ENCODE data around the gene PTF1A. TPM values are rescaled to one million over a fixed set of nuclear protein-coding genes. Genes with fewer than 3 reads are reported as not detected.
"Not testable (repeated sequence)": the region's sequence is repeated elsewhere in the genome, so short reads cannot be mapped to it uniquely, and the experiment has no call there.

The PTF1A gene
- total RNA-seq, 1 donor from 2014 or later: not detected

GRCh38 chr10:23238015-23238414 is 45.9 kb downstream of the PTF1A start:
- no peaks in the 10 kb centered on the region for H3K4me1 Mint-ChIP-seq (ENCODE audit: unreplicated experiment)
- no peak overlapping the region for H3K4me3 Mint-ChIP-seq (ENCODE audit: unreplicated experiment)
- no peaks in the 10 kb centered on the region for H3K27me3 Mint-ChIP-seq (ENCODE audit: unreplicated experiment)
- peaks cover 14% of the 10 kb centered on the region for H3K9me3 Mint-ChIP-seq (ENCODE audit: unreplicated experiment)
- H3K36me3 Mint-ChIP-seq (ENCODE audit: unreplicated experiment): no peaks in the 10 kb centered on the region
- no peak for DNase-seq (ENCODE audit: extremely low spot score, unreplicated experiment)
- TF ChIP-seq, protein P1, sequence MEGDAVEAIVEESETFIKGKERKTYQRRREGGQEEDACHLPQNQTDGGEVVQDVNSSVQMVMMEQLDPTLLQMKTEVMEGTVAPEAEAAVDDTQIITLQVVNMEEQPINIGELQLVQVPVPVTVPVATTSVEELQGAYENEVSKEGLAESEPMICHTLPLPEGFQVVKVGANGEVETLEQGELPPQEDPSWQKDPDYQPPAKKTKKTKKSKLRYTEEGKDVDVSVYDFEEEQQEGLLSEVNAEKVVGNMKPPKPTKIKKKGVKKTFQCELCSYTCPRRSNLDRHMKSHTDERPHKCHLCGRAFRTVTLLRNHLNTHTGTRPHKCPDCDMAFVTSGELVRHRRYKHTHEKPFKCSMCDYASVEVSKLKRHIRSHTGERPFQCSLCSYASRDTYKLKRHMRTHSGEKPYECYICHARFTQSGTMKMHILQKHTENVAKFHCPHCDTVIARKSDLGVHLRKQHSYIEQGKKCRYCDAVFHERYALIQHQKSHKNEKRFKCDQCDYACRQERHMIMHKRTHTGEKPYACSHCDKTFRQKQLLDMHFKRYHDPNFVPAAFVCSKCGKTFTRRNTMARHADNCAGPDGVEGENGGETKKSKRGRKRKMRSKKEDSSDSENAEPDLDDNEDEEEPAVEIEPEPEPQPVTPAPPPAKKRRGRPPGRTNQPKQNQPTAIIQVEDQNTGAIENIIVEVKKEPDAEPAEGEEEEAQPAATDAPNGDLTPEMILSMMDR (IDR thresholded peaks at IDR 0.05): no peak
- no peak overlapping the region for H3K27ac Mint-ChIP-seq (ENCODE audit: unreplicated experiment)

DNA sequence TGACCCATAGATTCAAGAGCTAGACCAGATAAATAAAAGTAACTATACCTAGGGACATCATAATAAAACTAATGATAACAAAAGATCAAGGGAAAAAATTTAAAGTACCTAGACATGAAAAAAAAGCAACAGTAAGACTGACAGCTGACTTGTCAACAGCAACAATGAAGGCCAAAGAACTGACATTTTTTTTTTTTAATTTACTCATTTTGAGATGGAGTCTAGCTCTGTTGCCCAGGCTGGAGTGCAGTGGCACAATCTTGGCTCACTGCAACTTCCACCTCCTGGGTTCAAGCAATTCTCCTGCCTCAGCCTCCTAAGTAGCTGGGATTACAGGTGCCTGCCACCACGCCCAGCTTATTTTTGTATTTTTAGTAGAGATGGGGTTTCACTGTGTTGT is 49.7 kb downstream of the PTF1A start:
- not testable (repeated sequence) for H3K27ac Mint-ChIP-seq (ENCODE audit: unreplicated experiment); H3K36me3 Mint-ChIP-seq (ENCODE audit: unreplicated experiment); H3K27me3 Mint-ChIP-seq (ENCODE audit: unreplicated experiment); DNase-seq (ENCODE audit: extremely low spot score, unreplicated experiment); H3K4me1 Mint-ChIP-seq (ENCODE audit: unreplicated experiment); H3K4me3 Mint-ChIP-seq (ENCODE audit: unreplicated experiment)
- peaks cover 18% of the 10 kb centered on the region for H3K9me3 Mint-ChIP-seq (ENCODE audit: unreplicated experiment)

Other genes starting within 250 kb of the PTF1A start
- gene MSRB2, start 96.7 kb upstream of the PTF1A start, total RNA-seq: 11.8 and 15.5 TPM in 2 replicates
- gene C10orf67, start 152.5 kb downstream of the PTF1A start, total RNA-seq: not detected in 2 replicates
- gene OTUD1, start 246.8 kb downstream of the PTF1A start, total RNA-seq: 10.6 and 11.0 TPM in 2 replicates

All from osteocyte (in vitro differentiated cells).